Motor neuron (in vitro differentiated cells): Measurements from ENCODE around the gene STX1B. TPM values are rescaled to one million over a fixed set of nuclear protein-coding genes. Genes with fewer than 3 reads are reported as not detected.

ENCODE experiments used
- ATAC-seq, 8 experiments: fragments of 200-7000 bp; cut with Tn5 transposase; replicated peaks in 6 of 8; 2 replicates each; pipeline ENCODE4 v1.8.0; 2021; ENCODE audit warnings: mild to moderate bottlenecking in 8 of 8, moderate library complexity in 8 of 8
- H3K27ac ChIP-seq, 2 donors: fragments of 250-450 bp; sonication (Bioruptor Pico); 2 replicates each; pipeline ENCODE4 v1.9.0; 2021; ENCODE audit warnings: antibody characterized with exemption in 2 of 2, mild to moderate bottlenecking in 2 of 2, moderate library complexity in 1 of 2
- H3K4me1 ChIP-seq, 2 donors: fragments of 250-450 bp; sonication (Bioruptor Pico); replicated peaks in 1 of 2; 2 replicates each; pipeline ENCODE4 v1.6.1; 2021; ENCODE audit warnings: antibody characterized with exemption in 2 of 2, mild to moderate bottlenecking in 2 of 2, moderate library complexity in 1 of 2
- H3K4me3 ChIP-seq, 5 donors: fragments of 250-450 bp; sonication (Bioruptor Pico); 2 replicates each; pipeline ENCODE4 v1.9.0; 2021; ENCODE audit warnings: antibody characterized with exemption in 5 of 5, mild to moderate bottlenecking in 5 of 5, moderate library complexity in 4 of 5
- WGBS, 10 experiments: fragments of 450-650 bp; shearing (Covaris generic); methylation state at CpG; one replicate each; pipeline ENCODE4 v1.0.0; 2022; 5-methylcytosine and 5-hydroxymethylcytosine counted together
- in situ Hi-C, 9 experiments: fragments of 400-800 bp; cut with MboI; loops; one replicate each; pipeline ENCODE4 v1.15.0; 2021; ENCODE audit warnings: low sequenced_read_pairs in 9 of 9, low pct_unique_long_range_greater_than_20kb in 2 of 9; ENCODE audit not compliant: unreplicated experiment in 9 of 9
- total RNA-seq, 8 experiments: library from RNA; unstranded; fragments of 300-600 nt; gene quantifications; 2 replicates each; pipeline versions ENCODE4 v1.2.3 to v1.2.4, GENCODE V29; 2022

Gene STX1B
- total RNA-seq, 8 experiments from 2014 or later, result 0.45 to 20.9 (median 10.0) TPM

DNA sequence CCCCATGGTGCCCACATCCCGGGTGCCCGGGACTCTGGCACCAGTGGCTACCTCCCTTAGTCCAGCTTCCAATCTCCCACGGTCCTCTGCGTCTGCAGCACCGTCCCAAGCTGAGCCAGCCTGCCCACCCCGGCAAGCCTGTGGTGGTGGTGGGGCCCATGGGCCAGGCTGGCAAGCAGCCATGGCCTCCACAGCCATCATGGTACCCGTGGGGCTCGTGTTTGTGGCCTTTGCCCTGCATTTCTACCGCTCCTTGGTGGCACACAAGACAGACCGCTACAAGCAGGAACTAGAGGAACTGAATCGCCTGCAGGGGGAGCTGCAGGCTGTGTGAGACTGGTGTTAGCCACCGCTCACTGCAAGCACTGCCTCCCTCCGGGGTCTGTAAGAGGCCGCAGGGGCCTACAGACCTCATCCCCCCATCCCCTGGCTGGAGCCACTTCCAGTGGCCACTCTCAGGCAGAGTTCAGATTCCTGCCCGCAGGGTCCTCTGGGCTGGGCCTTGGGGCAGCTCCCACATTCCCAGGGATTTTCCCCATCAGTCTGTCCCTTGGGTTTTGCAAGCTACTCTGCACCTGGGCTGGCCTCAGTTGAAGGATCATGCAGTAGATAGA, 56.8 kb downstream of the STX1B start:
- 0 to 81% (median 20%) methylated on average over 1 to 4 of the region's 15 CpGs; no CpG with 5 or more reads in 5 of the 10 experiments for WGBS, 10 experiments
- in situ Hi-C loops, result loop anchor here in 2 of 9 experiments (25.0 kb wide), 2 partner anchors 509 to 909 kb away; partner anchors contain the start of genes ARMC5 (in 2 of the 2), TGFB1I1 (in 2 of the 2) and ZNF267 (in 1 of the 2)
- peak; percentile 0 to 46 (median 37) for ATAC-seq

DNA sequence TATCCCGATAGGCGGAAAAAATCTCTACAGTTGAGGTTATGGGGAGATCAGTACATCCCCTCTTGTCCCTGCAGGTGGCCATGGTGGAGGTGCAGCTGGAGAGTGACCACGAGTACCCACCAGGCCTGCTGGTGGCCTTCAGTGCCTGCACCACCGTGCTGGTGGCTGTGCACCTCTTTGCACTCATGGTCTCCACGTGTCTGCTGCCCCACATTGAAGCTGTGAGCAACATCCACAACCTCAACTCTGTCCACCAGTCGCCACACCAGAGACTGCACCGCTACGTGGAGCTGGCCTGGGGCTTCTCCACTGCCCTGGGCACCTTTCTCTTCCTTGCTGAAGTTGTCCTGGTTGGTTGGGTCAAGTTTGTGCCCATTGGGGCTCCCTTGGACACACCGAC, 57.3 kb downstream of the STX1B start:
- 78 to 100% (median 100%) methylated on average over 1 to 4 of the region's 9 CpGs; no CpG with 5 or more reads in 6 of the 10 experiments for WGBS, 10 experiments
- in situ Hi-C loops, result loop anchor here in 2 of 9 experiments (25.0 kb wide), 2 partner anchors 509 to 909 kb away; partner anchors contain the start of genes ARMC5 (in 2 of the 2), TGFB1I1 (in 2 of the 2) and ZNF267 (in 1 of the 2)
- no peak for ATAC-seq
- no peak overlapping the region for H3K27ac ChIP-seq
- H3K4me3 ChIP-seq, result no peak overlapping the region
- peaks cover 8 to 17% of the 10 kb centered on the region in 2 donors for H3K4me1 ChIP-seq

More for the DNA sequence above, 56.8 kb downstream of the STX1B start:
- Histone ChIP-seq H3K4me3 (peak overlapping the region in 1 of 5 donors; percentile 1), H3K4me1 (peaks cover 8 to 17% of the 10 kb centered on the region in 2 donors), H3K27ac (peak overlapping the region in 1 of 2 donors; percentile 32)

DNA sequence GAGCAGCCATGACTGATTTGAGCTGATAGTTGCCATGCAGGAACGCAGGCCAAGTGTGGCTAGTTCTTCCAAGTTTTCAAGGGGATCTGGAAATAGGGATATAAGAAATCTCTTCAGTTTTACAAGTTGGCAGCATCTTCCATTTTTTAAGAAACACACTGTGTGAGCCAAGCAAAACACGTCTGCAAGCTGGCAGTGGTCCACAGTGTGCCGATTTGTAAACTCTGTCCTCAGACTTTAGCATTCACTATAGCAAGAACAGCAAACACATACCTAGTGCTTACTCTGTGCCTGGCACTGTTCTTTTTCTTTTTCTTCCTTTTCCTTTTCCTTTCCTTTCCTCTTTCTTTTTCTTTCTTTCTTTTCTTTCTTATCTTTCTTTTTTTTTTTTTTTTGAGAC, 58.7 kb downstream of the STX1B start:
- no peak for ATAC-seq
- in situ Hi-C loops, result loop anchor here in 2 of 9 experiments (25.0 kb wide), 2 partner anchors 511 to 911 kb away; partner anchors contain the start of genes ARMC5 (in 2 of the 2), TGFB1I1 (in 2 of the 2) and ZNF267 (in 1 of the 2)
- H3K4me1 ChIP-seq, result peaks cover 12 to 23% of the 10 kb centered on the region in 2 donors
- H3K27ac ChIP-seq, result no peak overlapping the region
- WGBS, 10 experiments, result 1 to 94% (median 54%) methylated on average over 2 to 3 of the region's 3 CpGs; no CpG with 5 or more reads in 4 of the 10 experiments
- H3K4me3 ChIP-seq, result no peak overlapping the region

DNA sequence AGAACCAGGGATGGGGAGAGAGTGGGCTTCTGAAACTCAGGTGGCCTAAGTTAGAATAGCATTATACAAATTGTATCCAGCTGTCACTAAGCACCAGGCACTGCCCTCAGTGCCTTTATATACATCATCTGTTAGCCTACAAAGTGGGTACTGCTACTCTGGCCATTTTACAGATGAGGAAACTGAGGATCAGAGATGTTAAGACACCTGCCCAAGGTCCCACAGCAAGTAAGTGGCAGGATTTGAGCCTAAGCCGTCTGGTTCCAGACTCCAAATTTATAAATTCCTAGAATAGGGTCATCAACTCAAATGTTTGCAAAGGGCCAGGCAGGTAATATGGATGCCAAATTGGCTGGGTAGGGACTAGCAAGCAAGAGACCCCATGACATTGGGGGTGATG, 59.2 kb downstream of the STX1B start:
- Histone ChIP-seq H3K4me3 (no peak overlapping the region), H3K4me1 (peaks cover 12 to 23% of the 10 kb centered on the region in 2 donors), H3K27ac (no peak overlapping the region)
- ATAC-seq, result no peak
- in situ Hi-C loops, result loop anchor here in 2 of 9 experiments (25.0 kb wide), 2 partner anchors 511 to 911 kb away; partner anchors contain the start of genes ARMC5 (in 2 of the 2), TGFB1I1 (in 2 of the 2) and ZNF267 (in 1 of the 2)
- 80 to 100% (median 100%) methylated on average over 1 of the region's 1 CpG; no CpG with 5 or more reads in 7 of the 10 experiments for WGBS, 10 experiments

DNA sequence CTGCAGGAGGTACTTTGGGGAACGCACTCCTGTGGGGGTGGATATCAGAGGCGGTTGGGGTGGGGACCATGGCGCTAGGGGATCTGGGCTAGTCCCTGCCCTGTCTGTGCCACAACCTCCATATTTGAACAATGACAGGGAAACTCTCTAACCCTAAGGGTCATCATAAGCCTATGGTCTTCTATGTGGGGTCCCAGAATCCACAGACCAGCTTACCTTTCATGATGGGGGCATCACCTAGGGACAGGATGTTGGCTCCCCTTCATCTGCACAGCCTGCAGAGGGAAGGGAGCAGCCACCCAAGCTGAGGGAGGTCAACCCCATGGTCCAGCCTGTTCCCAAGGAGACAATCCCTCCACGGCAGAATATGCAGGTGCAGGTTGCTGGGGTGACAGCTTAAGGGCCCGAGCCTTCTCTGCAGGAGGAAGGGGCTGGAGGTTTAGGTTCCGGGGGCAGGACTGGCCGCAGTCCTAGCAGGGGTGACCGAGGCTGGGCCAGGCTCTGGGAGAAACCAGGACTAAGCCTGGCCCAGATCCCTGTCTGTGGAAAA, 59.8 kb downstream of the STX1B start:
- peak overlapping the region in 1 of 2 donors; percentile 3 for H3K27ac ChIP-seq
- peaks cover 12 to 23% of the 10 kb centered on the region in 2 donors for H3K4me1 ChIP-seq
- peak overlapping the region in 3 of 5 donors; percentile 67 to 95 (median 75) for H3K4me3 ChIP-seq
- in situ Hi-C loops, result loop anchor here in 2 of 9 experiments (25.0 kb wide), 2 partner anchors 512 to 912 kb away; partner anchors contain the start of genes ARMC5 (in 2 of the 2), TGFB1I1 (in 2 of the 2) and ZNF267 (in 1 of the 2)
- 20 to 100% (median 67%) methylated on average over 1 to 3 of the region's 8 CpGs; no CpG with 5 or more reads in 5 of the 10 experiments for WGBS, 10 experiments
- ATAC-seq, result no peak

DNA sequence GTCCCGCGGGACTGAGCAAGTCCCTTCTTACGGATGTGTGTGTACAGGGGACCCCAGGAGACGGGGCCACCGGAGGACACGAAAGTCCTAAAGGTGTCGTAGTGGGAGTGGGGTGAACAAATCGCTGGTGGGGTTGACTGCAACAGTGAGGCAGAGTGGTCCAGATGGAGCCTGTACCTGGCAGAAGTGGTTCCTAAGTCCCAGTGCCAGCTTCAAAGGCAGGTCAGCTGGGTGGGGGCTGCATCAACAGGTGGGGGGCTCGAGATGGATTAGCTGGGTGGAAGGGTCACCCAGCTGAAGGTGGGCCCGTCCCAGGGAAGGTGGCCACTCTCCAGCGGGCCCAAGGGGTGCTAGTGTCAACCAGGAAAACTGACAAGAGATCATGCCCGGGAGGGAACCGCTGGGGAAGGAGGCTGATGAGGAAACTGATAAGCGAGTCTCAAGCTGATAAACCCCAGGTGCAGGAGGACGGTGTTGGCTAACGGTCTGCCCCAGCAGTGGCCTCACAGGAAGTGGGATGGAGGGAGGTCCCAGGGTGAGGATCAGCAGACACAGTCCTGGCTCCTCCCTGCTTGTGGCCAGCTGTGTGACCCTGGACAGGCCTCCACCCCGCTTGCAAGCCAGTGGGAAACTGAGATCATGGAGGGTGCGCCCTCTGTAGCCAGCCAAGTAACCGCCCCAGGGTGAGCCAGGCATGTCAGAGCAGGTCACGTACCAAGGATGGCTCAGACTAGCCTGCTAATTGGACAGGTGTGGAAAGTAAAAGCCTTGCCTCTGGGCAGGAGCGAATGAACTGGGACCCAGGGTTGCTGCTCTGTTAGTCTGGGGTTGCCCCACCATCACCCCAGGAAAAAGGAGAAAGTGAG, 60.6 kb downstream of the STX1B start:
- Histone ChIP-seq H3K4me3 (peak overlapping the region; percentile 51 to 95 (median 75)), H3K27ac (peak overlapping the region in 1 of 2 donors; percentile 82), H3K4me1 (peaks cover 12 to 23% of the 10 kb centered on the region in 2 donors)
- peak in 4 of 8 experiments; percentile 0 to 60 (median 58) for ATAC-seq
- 0 to 100% (median 14%) methylated on average over 1 to 7 of the region's 21 CpGs; no CpG with 5 or more reads in 6 of the 10 experiments for WGBS, 10 experiments
- in situ Hi-C loops, result loop anchor here in 2 of 9 experiments (25.0 kb wide), 2 partner anchors 512 to 912 kb away; partner anchors contain the start of genes ARMC5 (in 2 of the 2), TGFB1I1 (in 2 of the 2) and ZNF267 (in 1 of the 2)

DNA sequence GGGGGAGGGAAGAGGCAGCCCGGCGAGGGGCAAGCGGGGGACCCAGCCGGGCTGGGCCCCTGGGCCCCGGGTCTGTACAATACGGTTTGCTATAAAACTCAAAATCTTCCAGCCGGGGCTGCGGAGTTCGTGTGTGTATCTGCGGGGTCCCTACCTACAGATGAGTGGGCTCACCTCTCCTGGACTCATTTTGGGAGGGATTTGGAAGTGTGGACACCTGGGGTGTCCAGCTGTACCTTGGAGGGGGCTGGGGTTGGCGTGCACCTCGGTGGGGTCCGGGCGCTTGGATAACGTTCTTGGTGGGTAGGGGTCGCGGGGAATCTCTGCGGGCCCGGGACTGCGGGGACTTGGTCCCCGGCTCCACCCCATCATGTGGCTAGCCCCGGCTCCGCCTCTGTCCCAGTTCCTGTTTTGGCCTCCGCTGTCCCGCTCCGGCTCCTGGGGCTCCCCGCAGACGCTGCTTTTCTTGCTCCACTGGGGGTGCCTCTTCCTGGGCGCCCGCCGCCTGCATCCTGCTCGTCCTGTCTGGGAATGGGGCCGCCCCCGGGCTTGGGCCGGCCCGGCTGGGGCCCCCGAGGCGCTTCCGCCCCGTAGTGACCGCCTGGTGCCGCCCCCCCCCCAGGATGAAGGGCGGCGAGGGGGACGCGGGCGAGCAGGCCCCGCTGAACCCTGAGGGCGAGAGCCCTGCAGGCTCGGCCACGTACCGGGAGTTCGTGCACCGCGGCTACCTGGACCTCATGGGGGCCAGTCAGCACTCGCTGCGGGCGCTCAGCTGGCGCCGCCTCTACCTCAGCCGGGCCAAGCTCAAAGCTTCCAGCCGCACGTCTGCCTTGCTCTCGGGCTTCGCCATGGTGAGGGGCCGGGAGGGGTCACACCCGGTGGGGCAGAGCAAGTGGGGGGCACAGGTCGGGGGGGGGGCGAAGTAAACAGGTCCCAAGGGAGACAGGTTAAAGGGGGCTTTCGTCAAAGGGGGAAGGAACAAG, 61.5 kb downstream of the STX1B start, which contains the start of gene ORAI3:
ORAI3 (plus strand) TSS at position 402 of the 983 bp plus-strand sequence; CDS start at position 624, 222 bp downstream.
- peak within 1 kb of the TSS; percentile 51 to 95 (median 75) for H3K4me3 ChIP-seq
- in situ Hi-C loops, result no loop called here
- 0% methylated on average over 5 of the region's 70 CpGs; no CpG with 5 or more reads in 9 of the 10 experiments for WGBS, 10 experiments
- H3K27ac ChIP-seq, result peak within 1 kb of the TSS; percentile 82 to 91
- peak; percentile 18 to 52 (median 31) for ATAC-seq
- H3K4me1 ChIP-seq, result peaks cover 12 to 22% of the 10 kb centered on the region in 2 donors

DNA sequence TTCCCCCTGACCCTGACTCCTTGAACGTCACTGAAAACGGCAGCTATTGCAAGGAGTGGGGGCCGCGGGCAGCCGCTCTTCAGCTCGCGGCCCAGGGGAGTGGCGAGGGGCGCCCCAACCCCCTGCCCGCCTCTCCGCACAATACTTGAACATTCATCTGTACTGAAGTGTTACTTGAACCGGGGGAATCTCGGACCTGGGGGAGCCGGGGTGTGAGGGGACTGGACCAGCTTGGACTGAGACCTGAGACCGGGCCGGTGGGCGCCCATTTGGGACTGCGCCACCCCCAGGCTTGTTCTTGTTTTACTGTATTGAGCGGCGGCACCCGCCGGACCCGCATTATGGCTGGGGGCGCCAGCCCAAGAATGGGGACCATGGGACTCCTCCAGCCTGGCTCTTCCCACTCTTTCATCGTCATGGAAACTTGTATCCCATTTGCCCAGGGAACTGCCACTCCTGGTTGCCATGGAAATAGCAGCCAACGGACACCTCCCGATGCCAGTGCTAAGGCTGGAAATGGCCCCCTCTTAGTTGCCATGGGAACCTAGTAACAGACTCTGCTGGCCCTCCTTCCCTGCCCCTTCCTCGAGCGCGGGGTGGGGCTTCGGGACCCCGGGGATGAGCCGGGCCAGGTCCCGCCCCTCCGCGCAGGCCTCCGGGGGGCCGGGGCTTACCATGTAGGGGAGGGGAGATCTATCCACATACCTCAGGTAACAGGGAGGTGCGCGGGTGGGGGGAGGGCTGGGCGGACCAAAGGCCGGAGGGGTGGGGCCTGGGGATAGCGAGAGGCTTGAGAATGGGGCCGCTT, 62.4 kb downstream of the STX1B start:
- peak; percentile 39 to 87 (median 85) for ATAC-seq
- Histone ChIP-seq H3K4me1 (peaks cover 12 to 17% of the 10 kb centered on the region in 2 donors), H3K4me3 (peak overlapping the region; percentile 51 to 95 (median 75)), H3K27ac (peak overlapping the region; percentile 82 to 91)
- in situ Hi-C loops, result no loop called here
- WGBS, 10 experiments, result 0 to 8% (median 0%) methylated on average over 2 to 7 of the region's 44 CpGs; no CpG with 5 or more reads in 7 of the 10 experiments

DNA sequence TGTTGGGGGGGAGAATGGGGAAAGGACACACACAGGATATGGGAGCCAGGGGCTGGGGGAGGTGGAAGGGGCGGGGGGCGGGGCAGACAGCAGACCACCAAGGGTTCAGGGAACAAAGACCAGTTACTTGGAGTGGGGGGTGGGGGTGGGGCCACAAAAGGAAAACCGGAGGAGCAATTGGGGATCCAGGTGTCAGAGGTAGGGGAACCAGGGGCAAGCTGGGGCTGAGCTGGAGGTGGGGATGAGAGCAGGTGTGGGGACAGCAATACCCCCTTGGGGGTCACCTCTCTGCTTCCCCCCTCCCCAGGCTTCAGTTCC, 62.9 kb downstream of the STX1B start:
- Histone ChIP-seq H3K27ac (peak overlapping the region; percentile 82 to 91), H3K4me1 (peaks cover 12 to 17% of the 10 kb centered on the region in 2 donors), H3K4me3 (peak overlapping the region; percentile 51 to 95 (median 75))
- ATAC-seq, result no peak
- no CpG with 5 or more reads among the region's 3 CpGs for WGBS, 10 experiments
- in situ Hi-C loops, result no loop called here

DNA sequence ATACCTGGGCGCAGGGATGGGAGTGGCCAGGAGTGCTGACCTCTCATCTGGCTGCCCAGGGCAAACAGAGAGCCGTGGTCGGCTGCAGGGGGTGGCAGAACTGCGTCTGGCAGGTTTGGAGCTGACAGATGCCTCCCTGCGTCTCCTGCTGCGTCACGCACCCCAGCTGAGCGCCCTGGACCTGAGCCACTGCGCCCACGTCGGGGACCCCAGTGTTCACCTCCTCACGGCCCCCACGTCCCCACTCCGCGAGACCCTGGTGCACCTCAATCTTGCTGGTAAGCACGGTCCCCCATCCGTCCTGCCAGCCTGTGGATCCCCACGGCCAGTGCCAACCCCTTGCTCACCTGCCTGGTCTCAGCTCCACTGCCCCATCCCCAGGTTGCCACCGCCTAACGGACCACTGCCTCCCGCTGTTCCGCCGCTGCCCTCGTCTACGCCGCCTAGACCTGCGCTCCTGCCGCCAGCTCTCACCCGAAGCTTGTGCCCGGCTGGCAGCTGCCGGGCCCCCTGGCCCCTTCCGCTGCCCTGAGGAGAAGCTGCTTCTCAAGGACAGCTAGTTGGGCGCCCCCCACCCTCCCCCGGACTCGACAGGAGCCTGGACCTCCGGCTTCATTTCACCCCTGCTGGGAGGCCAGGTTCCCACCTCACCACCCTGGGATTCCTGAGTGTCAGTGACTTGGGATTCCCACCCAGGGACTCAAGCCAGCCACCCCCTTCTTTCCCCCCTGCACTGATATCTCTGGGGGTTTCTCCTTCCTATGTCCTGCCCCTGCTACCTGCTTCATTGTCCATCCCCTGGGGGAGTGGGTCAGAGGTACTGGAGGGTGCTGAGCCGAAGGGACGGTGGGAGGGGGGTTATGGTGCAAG, 63.5 kb downstream of the STX1B start:
- H3K27ac ChIP-seq, result peak overlapping the region; percentile 82 to 91
- in situ Hi-C loops, result no loop called here
- H3K4me1 ChIP-seq, result peaks cover 12 to 17% of the 10 kb centered on the region in 2 donors
- ATAC-seq, result no peak
- WGBS, 10 experiments, result 70 to 100% (median 83%) methylated on average over 1 to 8 of the region's 38 CpGs; no CpG with 5 or more reads in 3 of the 10 experiments
- no peak overlapping the region for H3K4me3 ChIP-seq
